GM12872 (cell line): ENCODE measurements around the gene ANKRD11.

ENCODE experiments used
- CTCF ChIP-seq: IDR thresholded peaks from 3 replicates; pipeline ENCODE4 v1.5.1; 2011; ENCODE audit warnings: low read depth, mild to moderate bottlenecking, low read length, moderate library complexity; ENCODE audit not compliant: insufficient read depth

Gene ANKRD11

GRCh38 chr16:89346869-89347268, 143.5 kb downstream of the ANKRD11 start:
- no peak for TF ChIP-seq CTCF

- TF ChIP-seq CTCF = no peak
These were observed 144.7 kb downstream of the ANKRD11 start for GRCh38 chr16:89345642-89346150.

- no peak for TF ChIP-seq CTCF
These were observed 145.3 kb downstream of the ANKRD11 start for GRCh38 chr16:89344846-89345611.

GRCh38 chr16:89344458-89344834, 145.9 kb downstream of the ANKRD11 start:
- no peak for TF ChIP-seq CTCF

GRCh38 chr16:89343501-89344457, 146.6 kb downstream of the ANKRD11 start:
- TF ChIP-seq CTCF = no peak

GRCh38 chr16:89341697-89342694, 148.4 kb downstream of the ANKRD11 start:
- TF ChIP-seq CTCF = no peak
